ENCODE measurements around the gene PCYT2. TPM values are rescaled to one million over a fixed set of nuclear protein-coding genes. Genes with fewer than 3 reads are reported as not detected.

PCYT2 gene
- total and polyA plus RNA-seq, 9 of the 15 experiments (the other 6 are each of a cell fraction or from before 2014, with no cell fraction given): 0.92 to 134 (median 82.5) TPM

GRCh38 chr17:81917565-81918332, 6.5 kb upstream of the PCYT2 start, which contains the start of gene SIRT7 (continued):
- TF ChIP-seq AFF4 (CRISPR knock-in tag; IDR thresholded peaks at IDR 0.05) (0 out of 2 replicates have a peak, but pooled peaks have one; percentile 19), ZNF512 (tag; IDR thresholded peaks at IDR 0.05) (no peak), ID3 (CRISPR knock-in tag; IDR thresholded peaks at IDR 0.05) (no peak), ID3 (tag; IDR thresholded peaks at IDR 0.05) (peak; percentile 40; the same call in 1 of the 2 replicates), SIN3A (IDR thresholded peaks at IDR 0.05; ENCODE audit: borderline replicate concordance in 2 of 2, control insufficient read depth in 1 of 2, low read depth in 2 of 2, low read length in 2 of 2) (peak; percentile 66 to 83; a peak in 3 of 4 replicates), TRIM24 (IDR thresholded peaks at IDR 0.05) (no peak), ZBTB9 (CRISPR knock-in tag; IDR thresholded peaks at IDR 0.05) (0 out of 2 replicates have a peak, but pooled peaks have one; percentile 80), TAF9B (IDR thresholded peaks at IDR 0.05; ENCODE audit: partially characterized antibody) (no peak), REST (IDR thresholded peaks at IDR 0.05; ENCODE audit: borderline replicate concordance) (peak; percentile 28), REST (CRISPR knock-in tag; IDR thresholded peaks at IDR 0.05; ENCODE audit: low read depth) (peak; percentile 88)
